ENCODE data around the gene ADK.
A peak's percentile ranks its signal among the peaks of the same experiment; 100 is the strongest.
"Not testable (repeated sequence)": the region's sequence is repeated elsewhere in the genome, so short reads cannot be mapped to it uniquely, and the experiment has no call there.

ADK gene

DNA sequence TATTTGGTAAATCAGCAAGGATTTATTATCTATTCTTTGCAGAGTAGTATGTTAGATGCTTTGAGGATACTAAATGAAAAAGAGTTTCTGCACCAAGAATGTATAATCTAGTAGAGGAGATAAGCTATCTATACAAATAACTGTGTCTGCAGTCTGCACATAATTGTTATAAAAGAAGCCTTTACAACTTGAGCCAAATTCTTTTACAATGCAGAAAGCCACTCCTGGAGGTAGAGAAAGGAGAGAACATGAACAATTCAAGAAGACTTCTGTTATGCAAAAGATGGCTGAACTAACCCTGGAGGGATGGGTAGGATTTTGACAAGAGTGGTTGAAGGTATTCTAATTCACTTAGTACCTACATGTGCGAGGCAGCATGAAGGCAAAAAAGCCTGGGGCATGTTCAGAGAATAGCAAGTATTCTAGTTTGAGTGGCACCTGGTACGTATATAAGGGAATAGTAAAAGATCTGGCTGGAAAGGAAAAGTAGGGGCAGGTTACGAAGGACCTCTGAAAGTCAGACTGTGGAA is 424.2 kb downstream of the ADK start:
- DNase-seq, result no peak

DNA sequence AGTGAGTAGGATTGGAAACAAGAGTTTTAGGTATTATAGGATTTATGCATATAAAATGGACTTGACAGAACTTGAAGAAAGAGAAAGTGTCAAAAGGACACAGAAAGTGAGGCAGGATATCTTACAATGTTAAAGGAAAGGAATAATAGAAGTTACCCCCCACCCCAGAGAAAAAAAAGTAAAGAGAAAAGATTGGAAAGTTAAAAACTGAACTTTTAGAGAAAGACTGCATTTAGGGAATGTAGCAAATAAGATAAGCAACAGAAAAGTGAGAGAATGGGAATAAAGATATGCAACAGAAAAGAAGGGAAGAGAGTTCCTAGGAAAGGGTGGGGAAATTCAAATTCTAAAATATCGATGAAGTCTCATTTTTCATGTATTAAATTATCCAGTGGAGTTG is 424.9 kb downstream of the ADK start:
- DNase-seq, result no peak

GRCh38 chr10:74576586-74576985 is 425.6 kb downstream of the ADK start:
- no peak for DNase-seq

GRCh38 chr10:74580438-74580837 is 429.4 kb downstream of the ADK start:
- DNase-seq, result not testable (repeated sequence)

DNA sequence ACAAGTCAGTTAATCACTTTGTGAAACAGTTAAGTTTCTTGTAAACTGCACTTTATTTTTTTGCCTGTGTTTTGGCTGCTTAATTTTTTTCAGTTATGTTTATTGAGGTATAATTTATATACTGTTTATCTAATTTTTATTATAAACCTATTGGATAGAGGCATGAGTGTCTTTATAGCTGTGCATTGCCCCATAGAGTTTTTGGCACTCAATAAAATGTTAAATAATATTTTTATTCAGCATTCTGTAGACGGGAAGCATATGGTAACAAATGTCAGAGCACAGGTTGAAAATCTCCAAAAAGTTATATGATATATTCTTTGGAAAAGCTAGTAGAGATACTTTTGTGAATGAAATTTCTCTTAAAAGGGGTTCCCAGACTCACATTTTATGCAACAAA is 431.5 kb downstream of the ADK start:
- DNase-seq, result no peak

DNA sequence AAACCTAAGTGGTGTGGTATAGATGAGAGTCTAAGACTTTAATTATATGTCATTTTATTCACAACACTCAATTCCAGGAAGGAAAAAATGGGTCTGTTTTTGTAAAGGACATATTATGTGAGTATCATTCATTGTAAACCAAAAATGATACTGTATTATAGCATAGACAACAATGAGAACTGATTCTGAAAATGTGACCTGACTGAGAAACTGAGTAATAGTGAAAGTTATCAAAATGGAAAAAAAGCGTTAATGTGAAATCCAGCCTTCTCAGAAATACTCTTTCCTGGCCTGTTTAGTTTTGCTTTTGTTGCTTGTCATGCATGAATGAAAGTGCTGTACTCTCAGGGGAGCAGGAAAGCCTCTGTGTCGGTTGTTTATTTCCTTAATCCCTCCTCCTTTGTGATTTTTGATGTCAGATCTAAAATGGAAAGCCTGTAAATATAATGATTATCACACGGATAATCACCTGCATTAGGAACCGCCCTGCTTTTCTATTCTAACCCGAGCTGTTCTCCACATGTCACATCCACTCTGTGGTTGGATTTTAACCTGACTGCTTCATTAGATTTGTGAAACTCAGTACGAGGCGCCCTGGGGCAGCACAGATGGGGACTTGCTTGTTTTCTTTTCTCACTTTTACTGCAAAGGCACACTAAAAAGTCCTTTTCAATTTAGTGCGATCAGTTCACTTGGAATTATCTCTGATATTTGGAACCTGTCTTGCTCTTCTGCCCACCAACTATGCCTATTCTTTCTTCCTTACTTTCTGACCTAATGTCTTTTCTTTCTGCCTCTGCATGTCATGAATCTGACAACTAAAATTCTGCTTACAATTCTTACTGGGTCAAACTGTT is 434.4 kb downstream of the ADK start:
- DNase-seq, result no peak

- no peak for DNase-seq
Measured at GRCh38 chr10:74586088-74586585, 435.1 kb downstream of the ADK start.

GRCh38 chr10:74587109-74587854 is 436.3 kb downstream of the ADK start:
- DNase-seq, result no peak

GRCh38 chr10:74589226-74589673 is 438.2 kb downstream of the ADK start:
- DNase-seq, result peak; percentile 86

DNA sequence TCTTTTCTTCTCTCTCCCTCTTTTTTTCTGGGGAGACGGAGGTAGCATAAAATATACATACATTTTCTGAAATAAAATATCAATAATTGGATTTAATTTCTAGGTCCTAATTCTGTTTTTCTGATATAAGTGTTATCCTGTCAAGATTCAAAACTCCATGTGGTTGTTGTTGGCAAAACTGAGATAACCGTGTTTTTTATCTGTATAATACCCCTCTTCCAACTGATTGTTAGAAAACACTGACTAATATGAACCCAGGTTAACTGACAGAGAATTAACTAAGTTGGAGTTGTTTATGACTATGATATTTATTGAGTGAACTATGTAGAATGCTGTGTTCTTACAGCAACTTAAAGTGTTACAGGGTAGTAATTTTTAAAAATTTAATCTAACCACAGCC is 438.8 kb downstream of the ADK start:
- no peak for DNase-seq

DNA sequence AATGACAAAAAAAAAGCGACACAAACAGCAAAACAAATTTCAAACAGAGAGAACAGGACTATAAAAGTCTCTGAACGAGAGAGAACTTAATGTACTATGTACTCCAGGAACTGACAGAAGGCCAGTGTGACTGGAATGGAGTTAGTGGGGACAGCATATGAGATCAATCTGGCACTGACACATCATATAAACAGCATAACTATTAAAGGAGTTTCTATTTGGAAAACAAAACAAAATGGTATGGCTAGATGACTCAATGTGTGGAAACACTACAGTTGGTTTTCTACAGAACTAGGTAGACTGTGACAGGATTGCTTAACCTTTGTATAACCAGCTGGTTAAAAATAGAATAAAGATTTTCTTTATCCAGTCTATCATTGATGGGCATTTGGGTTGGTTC is 442.4 kb downstream of the ADK start:
- peak; percentile 43 for DNase-seq

DNA sequence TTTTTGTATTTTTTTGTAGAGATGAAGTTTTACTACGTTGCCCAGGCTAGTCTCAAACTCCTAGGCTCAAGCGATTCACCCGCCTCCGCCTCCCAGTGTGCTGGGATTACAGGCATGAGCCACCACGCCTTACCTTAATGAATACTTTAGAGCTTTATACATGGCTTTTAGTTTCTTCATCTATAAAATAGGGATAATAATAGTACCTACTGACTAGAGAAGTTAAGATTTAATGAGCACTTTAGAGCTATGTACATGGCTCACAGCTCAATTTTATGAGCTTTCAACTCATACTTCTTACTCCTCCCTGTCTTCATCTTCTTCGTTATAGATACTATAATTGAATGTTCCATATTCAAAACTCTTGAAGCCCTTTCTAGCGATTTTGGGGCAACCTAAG is 445.7 kb downstream of the ADK start:
- no peak for DNase-seq

DNA sequence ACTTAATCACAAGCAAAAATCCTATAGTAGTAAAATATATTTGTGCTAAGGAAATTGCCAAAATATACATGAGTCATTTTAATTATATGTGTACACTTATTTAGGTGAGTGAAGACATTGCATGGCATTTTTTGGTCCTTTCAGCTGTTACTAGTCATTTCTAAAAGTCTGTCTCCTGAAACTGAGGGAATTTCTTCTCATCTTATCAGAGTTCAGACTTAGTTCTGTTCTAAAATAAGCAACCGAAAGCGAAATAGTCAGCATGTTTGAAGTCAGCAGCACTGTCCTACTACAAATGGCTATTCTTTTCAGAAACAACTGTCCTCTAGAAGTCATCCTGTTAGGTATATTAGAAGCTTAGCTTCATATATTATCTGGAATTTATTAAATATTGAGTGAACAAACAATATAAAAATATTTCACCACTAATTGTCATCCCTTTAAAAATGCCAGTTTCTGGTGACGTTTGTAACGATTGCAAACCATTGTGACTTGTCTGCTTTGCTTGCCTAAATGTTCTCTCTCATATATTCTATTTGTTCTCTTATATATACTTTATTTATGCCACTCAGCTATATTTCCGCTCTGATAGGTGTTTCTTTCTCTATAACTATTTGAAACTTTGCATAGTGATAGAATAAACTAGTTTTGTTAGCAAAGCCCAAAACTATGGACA is 448.0 kb downstream of the ADK start:
- peak; percentile 7 for DNase-seq

- DNase-seq, result no peak
Measured at GRCh38 chr10:74599672-74600071, 448.7 kb downstream of the ADK start.

GRCh38 chr10:74600170-74600569 is 449.1 kb downstream of the ADK start:
- no peak for DNase-seq

DNA sequence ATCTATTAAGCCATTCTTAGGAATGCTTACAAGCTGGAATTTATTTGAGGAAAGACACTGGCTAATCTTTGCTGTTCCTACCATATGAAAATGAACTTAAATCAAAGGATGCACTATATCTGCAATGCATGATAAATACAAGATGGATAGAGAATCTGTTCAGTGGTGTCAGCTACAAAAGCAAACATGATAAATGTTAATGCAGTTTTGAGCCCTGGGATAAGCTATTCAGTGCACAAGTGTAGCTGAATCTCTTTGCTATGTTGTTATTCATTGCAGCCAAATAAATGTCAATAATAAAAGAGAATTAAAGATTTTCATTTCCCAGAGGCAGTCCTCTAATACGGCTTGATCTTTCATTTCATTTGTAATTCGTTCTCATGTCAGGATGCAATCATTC is 451.6 kb downstream of the ADK start:
- no peak for DNase-seq

- DNase-seq, result no peak
Measured at GRCh38 chr10:74610299-74610698, 459.3 kb downstream of the ADK start.

- peak; percentile 39 for DNase-seq
Measured at GRCh38 chr10:74612195-74612594, 461.2 kb downstream of the ADK start.

DNA sequence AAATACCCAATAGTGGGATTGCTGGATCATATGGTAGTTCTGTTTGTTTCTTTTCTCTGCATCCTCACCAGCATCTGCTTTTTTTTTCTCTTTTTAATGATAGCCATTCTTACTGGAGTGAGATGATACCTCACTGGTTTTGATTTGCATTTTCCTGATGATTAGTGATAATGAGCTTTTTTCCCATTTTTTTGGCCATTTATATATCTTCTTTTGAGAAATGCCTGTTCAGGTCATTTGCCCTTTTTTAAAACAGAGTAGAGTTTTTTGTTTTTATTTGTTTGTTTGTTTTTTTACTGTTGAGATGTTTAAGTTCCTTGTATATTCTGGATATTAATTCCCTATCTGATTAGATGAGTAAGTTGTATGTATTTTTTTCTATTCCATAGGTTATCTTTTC is 469.6 kb downstream of the ADK start:
- DNase-seq, result no peak

DNA sequence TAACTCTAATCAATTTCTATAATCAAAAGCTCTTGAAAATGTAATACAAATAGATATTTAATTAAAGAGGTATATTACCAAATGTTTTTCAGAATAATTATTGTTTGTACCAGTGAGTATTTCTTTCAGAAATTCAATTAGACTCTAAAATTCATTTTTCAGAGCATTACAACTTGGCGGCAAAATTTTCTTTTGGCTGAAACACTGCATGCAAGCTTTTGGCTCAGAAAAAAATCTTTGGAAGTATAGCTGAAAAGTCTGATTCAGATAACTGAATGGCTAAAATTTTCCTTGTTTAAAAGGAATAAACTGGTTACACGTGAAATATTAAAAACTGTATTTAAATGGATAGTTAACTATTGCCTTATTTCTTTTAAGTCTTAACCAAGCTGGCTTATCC is 472.8 kb downstream of the ADK start:
- no peak for DNase-seq

GRCh38 chr10:74624501-74624900 is 473.5 kb downstream of the ADK start:
- DNase-seq, result no peak

GRCh38 chr10:74628136-74628535 is 477.1 kb downstream of the ADK start:
- DNase-seq, result no peak

- no peak for DNase-seq
Measured at GRCh38 chr10:74634995-74635536, 484.0 kb downstream of the ADK start.
